GM18519 (cell line): ENCODE measurements around the gene EBF3.

Experiments
- ATAC-seq: cut with Tn5 transposase; IDR thresholded peaks from one replicate; pipeline ENCODE4 v1.9.1; 2021; ENCODE audit warnings: mild to moderate bottlenecking, moderate library complexity; ENCODE audit not compliant: unreplicated experiment, low FRiP score

Gene EBF3

DNA sequence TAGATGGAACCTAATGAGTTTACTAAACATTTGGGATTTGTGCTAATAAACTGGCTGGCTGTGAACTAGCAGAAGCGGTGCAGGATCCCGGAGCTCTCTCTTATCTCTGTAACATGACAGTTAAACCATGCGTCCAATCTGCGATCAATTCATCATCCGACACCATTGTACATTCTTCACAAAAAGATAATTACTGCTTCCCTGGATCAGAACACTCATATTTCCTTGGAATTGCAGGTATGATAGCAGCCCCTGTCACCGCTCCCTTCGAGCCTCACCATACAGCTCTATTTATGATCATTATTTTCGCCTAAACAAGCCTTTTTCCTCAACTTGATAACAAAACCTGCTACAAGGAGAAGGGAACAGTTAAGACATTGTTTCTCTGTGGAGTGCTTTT, 18.5 kb downstream of the EBF3 start:
- no peak for ATAC-seq

DNA sequence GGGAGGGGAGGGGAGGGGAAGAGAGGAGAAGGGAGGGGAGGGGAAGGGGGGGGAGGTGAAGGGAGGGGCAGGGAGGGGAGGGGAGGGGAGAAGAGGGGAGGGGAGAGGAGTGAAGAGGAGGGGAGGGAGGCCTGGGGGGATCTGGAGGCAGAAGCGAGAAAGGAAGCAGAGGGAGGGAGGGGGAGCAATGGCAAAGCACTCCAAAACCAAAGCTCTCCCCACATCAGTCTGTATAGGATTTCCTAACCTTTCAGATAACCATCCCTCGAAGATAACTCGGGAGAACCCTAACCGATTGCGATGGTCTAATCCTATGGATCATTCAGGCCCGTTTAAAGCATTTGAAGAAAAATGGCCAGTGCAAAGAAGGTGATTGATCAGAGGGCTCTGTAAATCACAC, 19.0 kb downstream of the EBF3 start:
- ATAC-seq: no peak

DNA sequence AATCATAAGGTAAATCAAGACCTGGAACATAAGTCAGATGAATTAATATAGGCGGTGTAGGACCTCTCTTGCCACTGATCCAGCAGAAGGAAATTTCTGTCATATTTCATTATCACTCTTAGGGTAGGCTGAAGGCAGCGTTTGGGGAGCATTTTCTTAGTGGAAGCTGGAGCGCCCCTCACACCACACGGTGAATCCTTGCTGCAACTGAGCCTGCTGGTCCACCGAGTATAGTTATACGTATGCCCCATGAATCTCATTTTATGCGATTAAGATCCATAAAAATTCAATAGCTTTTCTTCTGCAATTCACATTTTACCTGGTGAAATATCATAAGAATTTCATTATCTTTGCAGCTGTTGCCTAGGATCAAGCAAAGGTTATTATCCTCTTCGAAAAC, 19.6 kb downstream of the EBF3 start:
- ATAC-seq: no peak

- ATAC-seq: no peak
These were observed 20.9 kb downstream of the EBF3 start for GRCh38 chr10:129942936-129943715.

DNA sequence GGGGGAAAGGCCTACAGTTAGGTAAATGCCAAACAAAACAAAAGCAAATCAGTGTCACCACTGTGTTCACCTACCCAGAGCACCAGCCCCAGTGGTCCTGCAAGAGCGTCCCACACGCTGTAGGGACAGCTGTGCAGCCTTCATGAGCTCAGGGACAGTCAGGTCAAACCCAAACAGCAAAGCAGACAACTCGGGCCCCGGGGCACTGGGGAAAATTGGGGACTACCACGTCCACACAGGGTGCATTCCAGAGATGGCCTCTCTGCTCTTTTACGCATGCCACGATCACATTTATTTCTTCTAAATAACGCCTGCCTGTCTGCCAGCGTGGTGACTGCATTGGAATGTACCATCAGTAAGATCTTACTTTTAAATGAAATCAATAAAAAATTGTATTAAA, 21.7 kb downstream of the EBF3 start:
- no peak for ATAC-seq

- no peak for ATAC-seq
These were observed 22.1 kb downstream of the EBF3 start for GRCh38 chr10:129942019-129942277.

DNA sequence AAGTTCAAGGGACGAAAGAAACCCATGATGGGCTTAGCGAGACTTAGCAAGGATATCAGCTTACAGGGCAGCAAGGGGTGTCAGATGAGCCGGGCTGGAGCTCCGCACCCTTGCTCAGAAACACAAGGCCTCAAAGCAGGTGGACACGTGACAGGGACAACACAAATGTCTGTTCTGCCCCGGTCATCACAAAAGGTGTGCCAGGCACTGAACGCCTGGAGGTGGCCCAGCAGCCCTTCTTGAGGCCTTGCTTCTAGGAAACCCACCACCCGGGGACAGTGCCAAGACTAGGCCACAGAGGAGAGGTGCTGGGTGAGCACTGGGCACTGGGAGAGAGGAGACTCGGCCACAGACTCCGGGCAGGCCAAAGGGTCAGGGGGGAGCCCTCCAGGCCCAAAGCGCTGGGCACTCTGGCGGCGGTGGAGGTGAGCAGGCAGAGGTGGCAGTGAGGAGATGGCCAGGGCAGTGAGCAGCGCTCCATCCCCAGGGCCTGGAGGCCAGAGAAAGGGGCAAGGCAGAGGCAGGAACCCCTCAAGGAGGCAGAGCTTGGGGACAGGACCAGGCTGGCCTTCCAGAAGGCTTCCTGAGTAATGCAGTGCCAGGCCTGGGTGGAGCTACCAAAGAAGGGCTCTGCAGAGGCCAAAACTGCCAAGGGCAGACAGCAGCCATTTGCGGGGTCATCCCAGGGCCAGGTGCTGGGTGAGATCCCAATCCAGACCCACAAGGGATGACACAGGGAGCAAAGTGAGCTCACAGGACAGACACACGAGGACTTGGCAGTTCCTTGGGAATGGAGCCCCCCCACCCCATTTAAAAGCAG, 22.7 kb downstream of the EBF3 start:
- ATAC-seq: no peak

GRCh38 chr10:129940617-129941198, 23.4 kb downstream of the EBF3 start:
- ATAC-seq: no peak

GRCh38 chr10:129939416-129940275, 24.4 kb downstream of the EBF3 start:
- no peak for ATAC-seq

DNA sequence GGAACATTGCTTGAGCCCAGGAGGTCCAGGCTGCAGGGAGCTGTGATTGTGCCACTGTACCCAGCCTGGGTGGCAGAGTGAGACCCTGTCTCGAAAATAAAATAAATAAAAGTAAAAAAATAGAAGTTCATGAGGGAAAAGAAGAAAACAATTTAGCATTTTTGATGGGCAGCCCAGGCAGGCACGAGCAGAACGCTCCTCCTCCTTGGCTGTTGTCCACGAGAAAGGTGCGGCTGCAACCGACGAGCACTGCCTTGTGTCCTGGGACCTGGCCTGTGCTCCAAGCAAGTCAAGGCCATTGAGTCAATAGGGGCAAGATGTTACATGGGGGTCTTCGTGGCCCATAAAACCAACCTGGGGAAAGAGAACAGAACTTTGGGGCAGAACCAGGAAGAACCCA, 25.6 kb downstream of the EBF3 start:
- ATAC-seq: no peak

DNA sequence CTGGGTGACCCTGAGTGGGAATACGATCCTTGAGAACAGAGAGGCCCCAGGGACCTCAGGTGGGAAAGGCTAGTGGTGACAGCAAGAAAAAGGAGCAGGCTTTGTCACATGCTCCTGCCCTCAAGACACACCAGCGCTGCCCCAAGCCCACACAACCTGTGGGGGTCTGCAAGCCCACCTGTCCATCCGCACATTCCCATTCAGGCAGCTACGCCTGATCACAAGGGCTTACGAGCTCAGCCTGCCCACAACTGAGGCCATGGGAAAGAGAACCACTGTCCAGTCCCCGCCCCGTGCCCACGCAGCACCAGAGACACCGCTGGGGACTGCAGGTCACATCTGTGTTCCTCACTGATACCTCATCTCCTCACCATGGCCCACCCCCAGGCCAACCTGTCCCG, 26.7 kb downstream of the EBF3 start:
- ATAC-seq: no peak

DNA sequence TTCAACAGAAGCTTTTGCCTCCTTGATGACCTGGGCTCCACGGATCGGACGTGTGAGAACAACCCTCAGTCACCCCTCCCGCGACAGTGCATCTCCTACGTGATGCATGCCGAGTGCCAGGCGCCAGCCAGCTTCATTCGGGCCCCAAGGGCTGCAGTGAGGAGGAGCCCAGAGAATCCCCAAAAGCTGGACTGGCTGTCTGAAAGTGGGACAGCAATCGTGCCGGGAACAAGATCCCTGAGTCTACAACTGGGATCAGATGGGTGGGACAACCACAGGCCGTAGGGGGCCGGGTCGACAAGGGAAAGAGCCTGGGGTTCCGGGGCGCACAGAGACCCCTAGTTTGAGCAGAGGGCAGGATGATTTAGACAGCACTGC, 27.2 kb downstream of the EBF3 start:
- no peak for ATAC-seq

GRCh38 chr10:129936266-129936922, 27.7 kb downstream of the EBF3 start:
- no peak for ATAC-seq

GRCh38 chr10:129935867-129936152, 28.3 kb downstream of the EBF3 start:
- no peak for ATAC-seq

DNA sequence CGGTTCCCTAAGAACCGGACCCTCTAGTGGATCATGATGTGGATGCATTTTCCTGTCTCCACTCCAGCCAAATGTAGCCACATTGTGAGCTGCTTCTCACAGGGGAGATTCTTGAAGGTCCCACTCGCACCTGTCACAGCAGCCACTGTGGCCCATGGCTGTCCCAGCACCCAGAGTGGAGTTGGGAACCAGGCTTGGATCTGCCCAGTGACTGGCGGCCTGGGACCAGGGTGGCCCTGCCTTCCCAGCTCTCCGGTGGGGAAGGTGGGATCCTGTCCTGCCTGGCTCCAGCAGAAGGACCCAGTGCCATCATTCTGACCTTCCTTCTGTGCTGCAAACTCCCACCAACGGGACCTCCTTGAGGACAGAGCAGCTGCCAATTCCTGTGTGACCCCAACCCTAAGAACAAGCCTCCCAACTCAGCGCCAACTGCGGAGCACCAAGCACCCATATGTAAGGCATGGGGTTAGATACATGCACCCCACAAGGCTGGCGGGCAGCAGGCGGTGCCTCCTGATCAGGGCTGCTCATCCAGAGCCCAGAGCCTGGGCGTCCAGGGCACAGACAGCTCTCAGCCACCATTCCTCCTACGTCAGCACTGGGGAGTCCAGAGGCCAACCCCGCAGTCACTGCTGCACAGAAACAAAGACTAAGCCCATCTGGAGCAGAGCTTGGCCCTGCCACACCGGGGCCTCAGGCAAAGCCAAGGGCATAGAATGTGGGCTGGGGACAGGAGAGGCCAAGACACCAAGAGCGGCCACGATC, 28.8 kb downstream of the EBF3 start:
- no peak for ATAC-seq

DNA sequence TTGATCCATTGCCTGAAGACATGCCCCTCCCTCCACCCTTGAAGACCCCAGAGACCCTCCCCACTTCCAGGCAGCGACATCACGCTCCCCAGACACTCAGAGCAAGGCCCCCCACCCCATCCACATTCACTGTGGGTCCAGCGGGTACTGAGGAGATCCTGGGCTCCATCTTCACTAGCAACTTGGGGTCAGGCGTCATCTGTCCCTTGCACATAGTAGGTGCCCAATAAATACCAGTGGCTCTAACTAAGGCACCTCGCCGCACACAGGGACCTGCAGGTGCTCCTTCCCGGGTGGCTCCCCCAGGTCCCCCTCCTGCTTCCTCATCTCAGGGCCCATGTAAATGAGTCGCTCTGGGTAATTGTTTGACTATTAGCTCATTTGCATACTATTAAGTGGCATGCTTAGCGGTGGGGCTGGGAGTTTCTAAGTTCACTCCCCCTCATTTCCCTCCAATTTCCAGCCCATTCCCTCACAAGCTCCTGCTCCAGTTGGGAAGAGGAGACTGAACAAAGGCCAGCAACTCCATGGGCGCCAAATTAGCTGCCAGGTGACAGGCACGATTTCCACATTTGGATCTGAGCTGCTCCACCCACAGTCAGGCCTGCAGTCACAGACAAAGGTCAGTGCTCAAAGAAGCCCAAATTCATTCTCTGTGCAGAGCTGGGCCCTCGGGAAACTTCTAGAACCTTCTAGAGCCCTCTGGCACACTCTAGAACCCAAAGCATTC, 29.7 kb downstream of the EBF3 start:
- no peak for ATAC-seq

GRCh38 chr10:129933456-129934092, 30.5 kb downstream of the EBF3 start:
- ATAC-seq: no peak

DNA sequence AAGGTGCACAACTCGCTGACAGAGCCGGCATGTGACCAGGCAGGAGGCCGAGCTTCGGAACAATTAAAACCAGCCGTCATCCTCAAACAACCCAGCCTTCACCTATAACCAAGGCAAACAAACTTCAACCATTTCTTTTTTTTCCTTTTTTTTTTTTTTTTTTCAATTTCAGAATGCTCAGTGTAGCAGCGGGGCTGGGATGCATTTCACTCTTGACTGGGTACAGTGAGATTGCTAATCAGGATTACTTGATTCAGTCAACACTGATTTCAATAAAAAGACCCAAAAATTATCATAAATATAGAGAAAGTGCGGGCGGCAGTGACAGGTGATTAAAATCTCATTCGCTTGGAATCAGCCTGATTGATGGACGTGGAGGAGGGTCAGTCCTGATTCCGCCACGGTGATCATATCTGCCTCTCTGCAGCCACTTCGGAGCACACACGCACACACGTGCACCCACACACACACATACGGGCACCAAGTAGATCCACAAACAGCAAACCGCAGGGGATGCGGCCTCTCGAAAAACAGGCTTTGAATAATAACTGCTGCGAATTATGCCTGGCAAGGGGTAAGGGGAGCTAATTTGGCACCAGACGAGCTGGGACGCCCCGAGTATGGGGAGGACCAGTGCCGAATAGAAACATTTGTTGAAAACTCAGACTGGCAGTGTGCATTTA, 31.2 kb downstream of the EBF3 start:
- ATAC-seq: no peak
